OCI-LY7 (cell line): ENCODE measurements around the gene GLIPR1. TPM values are rescaled to one million over a fixed set of nuclear protein-coding genes. Genes with fewer than 3 reads are reported as not detected.

ENCODE experiments used
- BruUV-seq: library from RNA; stranded (reverse); fragments of 400-500 nt; replicated peaks from 2 replicates; lab custom pipeline; 2021; lab: Mats Ljungman, UMichigan
- CTCF ChIA-PET: fragments of 300-600 bp; sonication (Branson Sonifier 250); formaldehyde crosslinking; loops from one replicate; lab custom pipeline; 2022; ENCODE audit warnings: antibody characterized with exemption; ENCODE audit not compliant: unreplicated experiment; lab: Charles Lee
- POLR2A ChIA-PET: fragments of 300-600 bp; sonication (Branson Sonifier 250); formaldehyde crosslinking; loops from one replicate; lab custom pipeline; 2022; ENCODE audit warnings: antibody characterized with exemption; lab: Charles Lee
- DNase-seq: peaks from one replicate; pipeline ENCODE4 v3.0.0-alpha.2; 2015; ENCODE audit warnings: low spot score
- H2AFZ ChIP-seq: fragments of 200-600 bp; sonication (generic), shearing (Covaris generic); 2 replicates; pipeline ENCODE4 v1.6.1; 2014; ENCODE audit warnings: mild to moderate bottlenecking, antibody characterized with exemption, low read length, moderate library complexity
- H3K27ac ChIP-seq: fragments of 200-600 bp; sonication (generic); 2 replicates; pipeline ENCODE4 v1.5.1; 2014; ENCODE audit warnings: mixed run types, low read depth, mild to moderate bottlenecking, moderate library complexity, low read length, inconsistent platforms; ENCODE audit not compliant: poor library complexity, severe bottlenecking
- H3K36me3 ChIP-seq: fragments of 200-600 bp; sonication (generic); 2 replicates; pipeline ENCODE4 v1.6.1; 2014; ENCODE audit warnings: mild to moderate bottlenecking, antibody characterized with exemption, low read length, moderate library complexity, mixed read lengths; ENCODE audit not compliant: insufficient read depth
- H3K4me1 ChIP-seq: fragments of 200-600 bp; sonication (generic); 2 replicates; pipeline ENCODE4 v1.5.1; 2014; ENCODE audit warnings: mild to moderate bottlenecking, low read length; ENCODE audit not compliant: insufficient read depth, poor library complexity, severe bottlenecking
- H3K4me2 ChIP-seq: fragments of 200-600 bp; sonication (generic); 2 replicates; pipeline ENCODE4 v1.6.1; 2014; ENCODE audit warnings: mild to moderate bottlenecking, low read length
- H3K4me3 ChIP-seq: fragments of 200-600 bp; sonication (generic); 2 replicates; pipeline ENCODE4 v1.5.1; 2014; ENCODE audit warnings: mild to moderate bottlenecking, low read depth, low read length; ENCODE audit not compliant: poor library complexity, severe bottlenecking
- H3K79me2 ChIP-seq: fragments of 200-600 bp; sonication (generic); 2 replicates; pipeline ENCODE4 v1.6.1; 2016; ENCODE audit warnings: low read depth, mild to moderate bottlenecking, low read length, moderate library complexity, mixed read lengths; ENCODE audit not compliant: insufficient read depth
- H3K9me2 ChIP-seq: fragments of 200-600 bp; sonication (generic); 2 replicates; pipeline ENCODE4 v1.6.1; 2016; ENCODE audit warnings: mild to moderate bottlenecking, low read length, mixed read lengths; ENCODE audit not compliant: insufficient read depth
- H3K9me3 ChIP-seq: fragments of 200-600 bp; sonication (generic); 2 replicates; pipeline ENCODE4 v1.6.1; 2014; ENCODE audit warnings: mild to moderate bottlenecking, mixed run types, low read length, mixed read lengths
- H4K20me1 ChIP-seq: fragments of 200-600 bp; sonication (generic); 2 replicates; pipeline ENCODE4 v1.6.1; 2014; ENCODE audit warnings: mild to moderate bottlenecking, antibody characterized with exemption, low read length, moderate library complexity, mixed read lengths; ENCODE audit not compliant: insufficient read depth
- EZH2phosphoT487 ChIP-seq: fragments of 200-600 bp; sonication (generic); IDR thresholded peaks from 2 replicates; pipeline ENCODE4 v1.6.1; 2018; ENCODE audit warnings: low read depth, borderline replicate concordance, mild to moderate bottlenecking, mixed run types, antibody characterized with exemption, low read length, moderate library complexity, mixed read lengths
- intact Hi-C: fragments of 100-400 bp; cut with micrococcal nuclease; formaldehyde crosslinking; loops from one replicate; pipeline ENCODE4 v1.10.0; 2022; ENCODE audit not compliant: unreplicated experiment
- total RNA-seq, 2 experiments: library from RNA; depleted of rRNA in 1 of 2; stranded (reverse); fragments of >200 nt in 1 of 2; shearing (Covaris generic) in 1 of 2; gene quantifications; 2 replicates each; pipeline ENCODE4 v1.2.3, GENCODE V29; 2014 to 2022
- TF ChIP-seq, protein P1 (sequence below): fragments of 200-600 bp; sonication (generic); conservative IDR thresholded peaks from 2 replicates; pipeline ENCODE4 v1.5.1; 2014; ENCODE audit warnings: mild to moderate bottlenecking, antibody characterized with exemption, low read length, moderate library complexity, mixed read lengths

The GLIPR1 gene
- total RNA-seq, 2 experiments from 2014 or later, result 2.8 to 3.3 TPM

DNA sequence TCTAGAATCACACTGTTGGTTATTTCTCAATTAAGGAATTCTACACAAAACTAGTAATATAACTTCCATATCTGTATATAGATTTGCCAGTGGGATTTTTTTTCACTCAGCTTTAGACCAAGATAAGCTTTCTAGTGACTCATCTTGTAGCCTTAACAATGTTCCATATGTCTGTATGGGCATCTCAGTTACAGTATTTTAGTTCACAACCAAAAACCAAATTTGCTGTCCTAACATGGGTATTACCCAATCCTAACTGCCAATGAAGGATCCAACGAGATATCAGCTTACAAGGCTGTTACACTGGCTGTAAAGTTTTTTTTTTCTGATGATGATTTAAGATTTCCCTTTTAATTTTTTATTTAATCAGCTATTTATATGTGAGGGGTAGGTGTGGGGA lies 62.4 kb downstream of the GLIPR1 start:
- intact Hi-C loops, result no loop called here
- Histone ChIP-seq H3K36me3 (no peaks in the 10 kb centered on the region), H4K20me1 (no peaks in the 10 kb centered on the region), H3K4me1 (no peaks in the 10 kb centered on the region), H3K9me2 (no peaks in the 10 kb centered on the region), H3K9me3 (no peaks in the 10 kb centered on the region), H2AFZ (no peak overlapping the region), H3K4me2 (no peak overlapping the region), H3K27ac (no peak overlapping the region), H3K4me3 (no peak overlapping the region), H3K79me2 (no peaks in the 10 kb centered on the region)
- DNase-seq, result no peak
- ChIA-PET POLR2A (interaction anchor here (0.7 to 1.6 kb wide), 4 partner anchors 19 to 301 kb away, joined by 3 to 5 read pairs (median 4); no protein-coding TSS in a partner anchor), CTCF (no interaction called here)
- no TSS peak for BruUV-seq
- TF ChIP-seq, protein P1, sequence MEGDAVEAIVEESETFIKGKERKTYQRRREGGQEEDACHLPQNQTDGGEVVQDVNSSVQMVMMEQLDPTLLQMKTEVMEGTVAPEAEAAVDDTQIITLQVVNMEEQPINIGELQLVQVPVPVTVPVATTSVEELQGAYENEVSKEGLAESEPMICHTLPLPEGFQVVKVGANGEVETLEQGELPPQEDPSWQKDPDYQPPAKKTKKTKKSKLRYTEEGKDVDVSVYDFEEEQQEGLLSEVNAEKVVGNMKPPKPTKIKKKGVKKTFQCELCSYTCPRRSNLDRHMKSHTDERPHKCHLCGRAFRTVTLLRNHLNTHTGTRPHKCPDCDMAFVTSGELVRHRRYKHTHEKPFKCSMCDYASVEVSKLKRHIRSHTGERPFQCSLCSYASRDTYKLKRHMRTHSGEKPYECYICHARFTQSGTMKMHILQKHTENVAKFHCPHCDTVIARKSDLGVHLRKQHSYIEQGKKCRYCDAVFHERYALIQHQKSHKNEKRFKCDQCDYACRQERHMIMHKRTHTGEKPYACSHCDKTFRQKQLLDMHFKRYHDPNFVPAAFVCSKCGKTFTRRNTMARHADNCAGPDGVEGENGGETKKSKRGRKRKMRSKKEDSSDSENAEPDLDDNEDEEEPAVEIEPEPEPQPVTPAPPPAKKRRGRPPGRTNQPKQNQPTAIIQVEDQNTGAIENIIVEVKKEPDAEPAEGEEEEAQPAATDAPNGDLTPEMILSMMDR, result no peak
- no peak for TF ChIP-seq EZH2phosphoT487

DNA sequence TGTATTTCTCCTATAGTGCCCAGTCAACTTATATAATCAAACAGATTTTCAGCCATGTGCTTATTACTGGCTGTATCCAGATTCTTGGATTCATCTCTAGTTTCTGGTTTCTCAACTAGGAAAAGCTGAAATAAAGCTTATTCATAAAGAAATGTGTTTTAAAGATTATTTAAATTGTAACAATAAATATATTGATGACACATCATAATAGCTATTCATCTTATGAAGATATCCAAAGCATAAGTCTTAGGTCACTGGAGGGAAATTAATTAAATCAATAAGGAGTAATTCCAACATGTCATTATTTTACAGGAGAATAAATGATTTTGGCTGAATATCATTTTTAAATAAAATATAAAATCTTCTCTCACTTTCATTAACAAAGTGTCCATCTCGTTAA lies 63.0 kb downstream of the GLIPR1 start:
- Histone ChIP-seq H4K20me1 (no peaks in the 10 kb centered on the region), H3K79me2 (no peaks in the 10 kb centered on the region), H3K4me3 (no peak overlapping the region), H3K36me3 (no peaks in the 10 kb centered on the region), H2AFZ (no peak overlapping the region), H3K9me3 (no peaks in the 10 kb centered on the region), H3K4me1 (no peaks in the 10 kb centered on the region), H3K4me2 (no peak overlapping the region), H3K9me2 (no peaks in the 10 kb centered on the region), H3K27ac (no peak overlapping the region)
- ChIA-PET CTCF (no interaction called here), POLR2A (interaction anchor here (0.6 to 1.6 kb wide), 5 partner anchors 11 to 467 kb away, joined by 3 to 5 read pairs (median 3); no protein-coding TSS in a partner anchor)
- BruUV-seq, result no TSS peak
- no peak for TF ChIP-seq EZH2phosphoT487
- TF ChIP-seq, protein P1, result no peak
- no peak for DNase-seq
- intact Hi-C loops, result no loop called here

DNA sequence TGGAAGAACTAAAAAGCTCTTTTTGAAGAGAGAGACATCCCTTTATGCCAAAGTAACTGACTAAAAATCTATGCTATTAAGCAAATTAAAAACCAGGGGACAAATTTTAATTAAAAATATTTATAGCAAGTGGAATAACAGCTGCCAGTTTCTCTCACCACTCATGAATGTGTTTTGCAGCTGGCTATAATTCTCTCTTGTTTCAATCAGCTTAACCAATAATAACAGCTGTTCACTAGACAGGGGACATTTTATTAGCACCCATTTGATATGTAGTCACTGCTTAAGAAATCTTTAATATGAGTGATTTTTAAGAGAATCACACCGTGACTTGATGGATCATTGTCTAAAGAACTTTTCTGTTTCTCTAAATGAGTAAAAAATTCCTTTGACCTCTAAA lies 65.1 kb downstream of the GLIPR1 start:
- Histone ChIP-seq H3K4me3 (no peak overlapping the region), H4K20me1 (no peaks in the 10 kb centered on the region), H2AFZ (no peak overlapping the region), H3K9me3 (no peaks in the 10 kb centered on the region), H3K4me1 (no peaks in the 10 kb centered on the region), H3K4me2 (no peak overlapping the region), H3K27ac (no peak overlapping the region), H3K9me2 (no peaks in the 10 kb centered on the region), H3K36me3 (no peaks in the 10 kb centered on the region), H3K79me2 (no peaks in the 10 kb centered on the region)
- CTCF ChIA-PET, result no interaction called here
- POLR2A ChIA-PET, result interaction anchor here (0.6 to 1.1 kb wide), 3 partner anchors 12 to 725 kb away, joined by 3 read pairs; no protein-coding TSS in a partner anchor
- DNase-seq, result no peak
- TF ChIP-seq, protein P1, result no peak
- no peak for TF ChIP-seq EZH2phosphoT487
- no TSS peak for BruUV-seq
- intact Hi-C loops, result no loop called here
